ENCODE data around the gene PLA1A.
A peak's percentile ranks its signal among the peaks of the same experiment; 100 is the strongest.
"Not testable (repeated sequence)": the region's sequence is repeated elsewhere in the genome, so short reads cannot be mapped to it uniquely, and the experiment has no call there.

PLA1A gene, protein sequence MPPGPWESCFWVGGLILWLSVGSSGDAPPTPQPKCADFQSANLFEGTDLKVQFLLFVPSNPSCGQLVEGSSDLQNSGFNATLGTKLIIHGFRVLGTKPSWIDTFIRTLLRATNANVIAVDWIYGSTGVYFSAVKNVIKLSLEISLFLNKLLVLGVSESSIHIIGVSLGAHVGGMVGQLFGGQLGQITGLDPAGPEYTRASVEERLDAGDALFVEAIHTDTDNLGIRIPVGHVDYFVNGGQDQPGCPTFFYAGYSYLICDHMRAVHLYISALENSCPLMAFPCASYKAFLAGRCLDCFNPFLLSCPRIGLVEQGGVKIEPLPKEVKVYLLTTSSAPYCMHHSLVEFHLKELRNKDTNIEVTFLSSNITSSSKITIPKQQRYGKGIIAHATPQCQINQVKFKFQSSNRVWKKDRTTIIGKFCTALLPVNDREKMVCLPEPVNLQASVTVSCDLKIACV

DNA sequence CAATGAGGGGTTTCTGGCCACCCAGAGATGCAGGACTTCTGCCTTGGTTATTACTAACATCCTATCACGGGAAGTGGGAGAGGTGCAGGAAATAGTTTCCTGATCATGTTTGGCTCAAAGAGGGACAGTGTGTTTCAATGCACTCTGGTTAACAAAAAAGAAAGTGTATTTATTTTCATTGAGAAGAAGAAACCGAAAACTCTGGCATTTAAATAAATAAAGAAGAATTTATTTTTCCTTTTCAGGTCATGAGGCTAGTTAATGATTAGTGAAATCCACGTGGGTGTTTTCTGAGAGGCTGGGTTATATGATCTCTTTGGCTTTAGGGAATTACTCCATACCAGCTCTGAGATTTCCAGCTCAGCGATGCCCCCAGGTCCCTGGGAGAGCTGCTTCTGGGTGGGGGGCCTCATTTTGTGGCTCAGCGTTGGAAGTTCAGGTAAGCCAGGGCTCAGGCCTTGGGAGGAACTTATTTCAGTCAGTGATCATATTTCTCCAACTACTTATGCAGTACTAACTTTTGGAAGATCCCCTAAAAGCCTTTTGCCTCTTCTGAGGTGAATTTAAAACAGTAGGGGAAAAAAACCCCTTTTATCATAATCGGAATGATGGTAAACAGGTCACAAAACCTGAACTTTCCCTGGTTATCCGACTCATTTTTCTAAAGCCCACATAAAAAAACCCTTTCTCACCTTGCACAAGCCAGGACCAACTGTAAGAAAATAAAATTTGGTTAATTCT is at the start of gene PLA1A:
Gene PLA1A, plus strand, starts transcription at position 338 of the 741 bp plus-strand sequence. Its CDS starts 29 bp downstream, at position 367.
- no peak for DNase-seq

DNA sequence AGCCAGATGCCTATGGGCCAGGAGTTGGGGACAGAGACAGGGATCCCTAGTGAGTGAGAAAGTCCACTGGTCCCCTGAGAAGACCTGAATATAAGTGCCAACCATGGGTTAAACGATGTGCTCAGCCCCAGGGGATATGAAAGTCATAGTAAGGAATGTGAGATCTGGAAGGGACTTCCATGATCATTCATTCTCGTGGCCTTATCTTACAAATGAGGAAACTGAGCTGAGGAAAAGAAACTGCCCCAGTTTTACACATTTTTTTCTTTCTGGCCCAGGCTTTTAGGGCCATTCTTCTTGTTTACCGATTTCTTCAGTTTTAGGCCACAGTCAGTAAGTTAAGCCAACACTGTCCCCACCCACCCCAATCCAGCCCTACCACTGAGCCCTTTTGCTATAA is 49.3 kb upstream of the PLA1A start:
- DNase-seq = no peak

DNA sequence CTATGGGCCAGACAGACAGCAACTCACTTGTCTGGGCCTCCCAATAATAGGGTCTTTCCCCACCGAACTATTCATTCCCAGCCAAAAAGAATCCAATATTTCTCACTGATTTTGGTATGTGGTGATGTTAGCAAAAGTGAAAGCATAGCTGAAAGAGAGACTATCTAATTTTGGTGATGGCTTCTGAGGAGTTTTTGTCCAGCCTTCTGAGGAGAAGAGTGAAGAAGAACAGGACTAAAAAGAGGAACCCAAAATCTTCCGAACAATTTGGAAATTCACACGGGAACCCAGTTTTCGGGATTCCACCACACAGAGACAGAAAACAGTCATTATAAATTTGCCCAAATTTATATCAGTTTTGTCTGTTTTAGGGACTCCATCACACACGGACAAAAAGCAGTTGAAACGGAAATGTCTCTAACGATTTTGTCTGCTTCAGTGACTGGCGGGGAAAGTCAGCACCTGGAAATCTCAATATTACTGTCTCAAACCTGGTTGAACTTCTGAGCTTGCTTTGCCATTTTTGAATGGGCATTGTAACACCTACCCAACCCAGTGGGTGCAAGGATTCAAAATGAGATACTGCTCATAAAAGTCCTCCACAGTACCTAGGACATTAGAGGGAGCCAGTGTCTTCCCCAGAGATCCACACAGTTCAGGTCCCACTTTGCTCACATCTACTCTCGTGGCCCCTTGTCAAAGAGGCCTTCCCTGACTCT is 47.3 kb upstream of the PLA1A start:
- no peak for DNase-seq

DNA sequence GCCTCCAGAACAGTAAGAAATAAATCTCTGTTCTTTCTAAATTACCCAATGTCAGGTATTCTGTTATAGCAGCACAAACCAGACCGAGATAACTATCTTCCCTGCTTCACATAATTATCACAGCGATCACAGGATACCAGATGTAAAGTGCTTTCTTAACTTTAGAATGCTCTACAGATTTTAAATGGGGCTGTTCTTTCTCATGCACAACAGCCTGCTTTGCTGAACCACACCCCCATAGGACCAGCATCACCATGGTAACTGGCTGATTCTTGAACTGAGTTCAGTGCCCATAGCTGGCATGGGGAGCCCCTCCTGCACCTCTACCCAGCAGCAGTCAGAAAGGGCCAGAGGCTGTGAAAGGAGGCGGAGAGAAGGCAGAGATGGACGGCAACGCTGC is 46.1 kb upstream of the PLA1A start:
- no peak for DNase-seq

DNA sequence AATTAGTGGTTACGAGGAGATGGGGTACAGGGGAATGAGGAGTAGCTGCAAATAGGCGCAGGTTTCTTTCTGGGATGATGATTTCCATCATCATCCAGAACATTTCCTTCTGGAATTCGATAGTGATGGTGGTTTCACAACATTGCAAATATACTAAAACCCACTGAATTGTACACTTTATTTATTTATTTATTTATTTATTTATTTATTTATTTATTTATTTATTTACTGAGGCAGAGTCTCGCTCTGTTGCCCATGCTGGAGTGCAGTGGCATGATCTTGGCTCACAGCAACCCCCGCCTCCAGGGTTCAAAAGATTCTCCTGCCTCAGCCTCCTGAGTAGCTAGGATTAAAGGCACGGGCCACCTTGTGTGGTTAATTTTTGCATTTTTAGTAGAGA is 44.8 kb upstream of the PLA1A start:
- DNase-seq = not testable (repeated sequence)

DNA sequence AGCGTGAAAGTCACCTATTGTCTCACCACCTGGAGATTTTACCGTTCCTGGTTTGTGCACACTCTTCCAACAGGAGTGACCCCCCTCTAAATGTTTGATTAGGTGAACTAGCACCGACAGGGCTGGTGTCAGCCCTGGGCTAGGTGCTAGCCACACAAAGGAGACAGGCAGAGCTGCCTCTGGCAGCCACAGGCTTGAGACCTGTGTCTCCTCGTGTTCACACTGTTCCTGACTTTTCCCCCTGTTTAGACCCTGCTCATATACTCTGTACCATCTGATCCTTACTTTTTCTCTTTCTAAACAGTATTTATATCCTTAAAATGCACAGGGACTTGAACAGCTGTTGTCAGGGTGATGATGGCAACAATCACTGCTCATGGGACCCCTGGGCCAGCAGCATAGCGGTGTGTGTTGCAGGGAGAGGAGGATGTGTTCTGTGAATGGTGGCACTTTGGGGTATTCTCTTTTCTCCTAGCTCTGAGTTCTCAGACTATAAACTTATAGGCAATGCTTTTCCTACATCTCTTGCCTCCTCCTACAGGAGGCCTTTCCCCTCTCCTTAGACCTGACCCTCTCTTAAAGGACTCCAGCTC is 43.8 kb upstream of the PLA1A start:
- DNase-seq = no peak

DNA sequence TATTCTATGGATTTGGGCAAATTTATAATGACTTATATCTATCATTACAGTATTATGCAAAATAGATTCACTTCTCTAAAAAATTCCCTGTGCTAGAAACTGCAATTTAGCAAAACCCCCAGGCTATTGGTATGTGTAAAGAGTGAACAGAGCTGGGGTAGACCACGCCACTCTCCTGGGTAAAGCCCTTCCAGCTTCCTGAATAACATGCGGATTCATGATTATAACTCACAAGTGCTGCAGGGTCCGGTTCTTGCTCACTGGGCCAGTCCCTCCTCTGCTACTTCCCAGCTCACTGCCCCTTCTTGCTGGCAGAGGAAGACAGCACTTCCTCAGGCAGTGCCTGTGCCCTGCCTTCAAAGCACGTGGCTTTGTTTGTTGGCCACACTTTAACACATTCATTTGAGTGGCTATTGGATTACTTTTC is 42.4 kb upstream of the PLA1A start:
- no peak for DNase-seq

DNA sequence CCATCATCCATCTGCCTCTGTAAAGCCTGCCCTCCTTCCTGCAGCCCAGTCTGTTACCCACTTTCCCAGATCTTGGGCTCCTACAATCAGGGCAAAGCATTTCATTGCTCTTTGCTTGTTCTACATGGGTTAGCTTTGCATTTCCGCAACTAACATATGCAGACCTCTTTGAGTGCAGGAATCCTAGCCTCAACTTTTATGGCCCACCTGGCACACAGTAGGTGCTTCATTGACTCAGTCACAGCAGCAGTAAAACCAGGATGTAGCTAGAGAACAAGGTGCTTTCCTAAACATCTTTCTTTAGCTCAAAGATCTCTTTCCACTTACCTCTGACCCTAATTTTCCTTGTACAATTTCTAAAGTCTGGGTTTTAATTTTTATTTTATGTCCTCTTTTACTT is 41.8 kb upstream of the PLA1A start:
- DNase-seq = no peak

DNA sequence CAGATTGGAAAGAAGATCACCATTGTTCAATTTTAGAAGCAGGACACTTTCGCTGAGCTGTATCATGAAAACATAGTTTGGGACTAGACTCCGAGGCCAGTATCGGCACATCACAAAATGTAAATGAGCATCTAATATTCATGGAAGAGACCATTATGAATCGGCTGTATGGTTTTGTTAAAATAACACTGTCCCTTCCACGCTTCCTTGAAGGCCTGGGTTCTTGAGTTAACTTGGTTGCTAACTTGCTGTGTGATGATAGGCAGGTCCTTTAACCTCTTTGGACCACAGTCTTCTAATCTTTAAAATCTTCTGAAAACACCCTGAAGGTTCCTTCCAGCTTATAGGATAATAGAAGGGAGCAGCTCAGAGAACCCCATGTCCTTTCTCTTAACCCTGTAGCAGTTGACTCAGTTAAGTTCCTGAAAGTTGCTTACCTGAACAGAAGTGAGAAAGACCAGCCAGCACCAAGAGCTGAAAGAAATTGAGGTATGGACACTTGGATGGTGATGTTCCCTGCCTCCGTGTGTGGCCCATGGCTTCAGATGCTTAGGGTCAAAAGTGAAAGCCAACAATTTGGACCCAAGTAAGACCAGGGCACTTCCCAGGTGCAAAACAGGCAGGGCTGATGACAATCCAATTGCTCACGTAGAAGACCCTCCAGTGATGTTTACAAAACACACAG is 40.4 kb upstream of the PLA1A start:
- no peak for DNase-seq

DNA sequence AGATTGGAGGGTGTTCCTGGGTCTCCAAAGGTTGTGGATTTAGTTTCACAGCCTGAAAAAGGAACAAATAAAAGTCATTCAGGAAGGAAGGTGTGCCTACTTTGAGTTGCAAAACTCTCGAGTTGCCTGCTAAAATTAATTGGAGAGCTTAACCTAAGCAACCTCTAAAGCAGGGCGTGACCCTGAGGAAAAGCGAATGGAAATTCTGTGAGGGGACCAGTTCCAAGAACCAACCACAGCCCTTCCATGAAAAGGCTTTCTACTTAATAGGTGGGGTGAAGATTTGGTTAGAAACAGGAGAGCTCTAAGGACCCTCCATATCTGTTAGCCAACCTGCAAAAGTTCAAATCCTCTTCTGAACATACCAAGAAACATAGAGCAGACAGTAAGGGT is 39.8 kb upstream of the PLA1A start:
- DNase-seq = no peak

DNA sequence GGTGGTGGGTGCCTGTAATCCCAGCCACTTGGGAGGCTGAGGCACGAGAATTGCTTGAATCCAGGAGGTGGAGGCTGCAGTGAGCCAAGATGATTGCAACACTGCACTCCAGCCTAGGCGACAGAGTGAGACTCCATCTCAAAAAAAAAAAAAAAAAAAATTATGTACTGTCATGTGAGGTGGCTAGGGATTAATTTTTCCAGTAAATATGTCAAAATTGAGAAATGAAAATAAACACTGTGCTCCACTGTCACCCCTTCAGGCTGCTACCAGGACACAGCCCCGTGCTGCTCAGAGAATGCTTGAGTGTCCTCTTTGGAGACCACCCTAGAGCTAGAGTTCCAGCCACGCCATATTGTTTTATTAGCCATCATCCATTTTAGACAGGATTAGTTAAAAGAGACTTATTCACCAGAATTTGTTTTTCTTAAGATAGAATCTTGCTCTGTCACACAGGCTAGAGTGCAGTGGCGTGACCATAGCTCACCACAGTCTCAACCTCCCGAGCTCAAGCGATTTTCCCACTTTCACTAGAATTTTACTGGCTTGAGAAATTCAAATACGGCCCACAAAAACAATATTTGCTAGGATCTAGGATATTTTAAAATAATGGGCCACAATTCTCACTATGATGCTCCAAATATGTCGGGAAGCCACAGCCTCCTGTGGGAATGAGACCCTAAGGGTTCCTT is 38.9 kb upstream of the PLA1A start:
- DNase-seq = no peak

DNA sequence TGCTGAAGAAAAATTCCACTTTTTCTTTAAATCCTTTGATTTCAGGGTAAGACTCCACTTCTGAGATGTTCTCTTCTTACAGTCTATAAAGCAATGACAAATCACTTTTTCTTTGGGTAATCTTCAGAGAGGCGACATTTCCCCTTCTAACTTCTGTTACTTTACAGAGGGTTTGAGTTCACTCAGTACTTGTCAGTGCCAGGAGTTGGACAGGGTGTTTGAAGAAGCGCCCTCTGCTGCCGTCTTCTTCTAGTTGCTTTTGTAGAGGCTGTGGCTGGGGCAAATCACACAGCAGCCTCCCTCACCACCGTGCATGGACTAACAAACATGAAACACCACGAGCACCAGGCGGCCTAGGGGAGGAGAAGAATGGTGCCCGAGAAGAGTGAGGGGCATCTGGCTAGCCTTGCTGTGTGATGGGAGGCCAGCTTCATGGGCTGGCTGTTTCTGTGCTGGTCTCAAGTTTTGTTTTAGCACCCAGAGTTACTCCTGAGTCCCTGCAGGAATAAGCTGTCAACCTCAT is 38.2 kb upstream of the PLA1A start, which contains the start of gene CD80:
Gene CD80, minus strand, starts transcription at position 174 of the 523 bp plus-strand sequence. CDS start 1,886 bp downstream, outside the sequence.
- peak; percentile 57 for DNase-seq

DNA sequence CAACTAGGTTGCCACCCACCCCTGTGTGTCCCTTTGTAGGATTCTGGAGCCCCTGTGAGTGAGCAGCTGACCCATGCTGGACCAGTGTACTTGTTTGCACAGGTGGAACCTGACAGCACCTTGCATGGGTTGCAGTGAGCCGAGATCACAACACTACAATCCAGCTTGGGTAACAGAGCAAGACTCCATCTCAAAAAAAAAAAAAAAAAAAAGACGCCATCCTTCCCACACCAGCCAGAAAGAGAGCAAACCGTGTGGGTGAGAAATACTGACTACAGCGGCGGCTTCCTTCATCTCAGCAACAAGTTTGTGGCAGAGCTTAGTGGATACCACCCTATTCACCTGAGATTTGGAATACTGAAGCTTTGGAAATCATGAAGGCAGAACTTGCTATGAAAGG is 37.5 kb upstream of the PLA1A start:
- DNase-seq = no peak

DNA sequence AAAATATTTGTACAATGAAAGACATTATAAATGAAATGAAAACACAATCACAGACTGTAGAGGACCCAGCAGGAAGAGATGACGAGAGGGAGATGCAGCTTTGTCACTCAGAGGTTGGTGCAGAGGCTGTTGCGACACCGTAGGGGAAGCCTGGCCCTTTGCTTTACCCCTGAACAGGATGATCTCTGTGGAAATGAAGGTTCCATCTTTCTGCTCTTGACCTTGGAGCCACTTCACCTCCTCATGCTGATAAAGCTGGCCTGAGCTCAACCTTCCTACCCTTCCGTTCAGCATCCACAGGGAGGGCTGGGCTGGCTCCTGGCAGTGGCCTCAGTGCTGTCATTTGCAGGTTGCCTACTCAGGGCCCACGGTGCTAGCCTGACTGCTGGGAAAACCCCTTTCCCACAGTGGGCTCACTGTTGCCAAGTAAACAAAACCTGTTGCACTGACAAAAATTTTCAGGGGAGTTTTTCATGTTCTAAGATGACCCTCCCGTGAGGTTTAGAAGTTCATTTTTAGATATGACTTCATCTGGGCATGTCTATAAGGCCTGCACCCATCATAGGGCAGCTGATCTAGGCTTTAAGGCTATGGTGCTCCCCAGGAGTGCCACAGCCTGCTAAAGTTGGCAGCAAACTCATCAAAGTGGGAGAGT is 35.3 kb upstream of the PLA1A start:
- no peak for DNase-seq

DNA sequence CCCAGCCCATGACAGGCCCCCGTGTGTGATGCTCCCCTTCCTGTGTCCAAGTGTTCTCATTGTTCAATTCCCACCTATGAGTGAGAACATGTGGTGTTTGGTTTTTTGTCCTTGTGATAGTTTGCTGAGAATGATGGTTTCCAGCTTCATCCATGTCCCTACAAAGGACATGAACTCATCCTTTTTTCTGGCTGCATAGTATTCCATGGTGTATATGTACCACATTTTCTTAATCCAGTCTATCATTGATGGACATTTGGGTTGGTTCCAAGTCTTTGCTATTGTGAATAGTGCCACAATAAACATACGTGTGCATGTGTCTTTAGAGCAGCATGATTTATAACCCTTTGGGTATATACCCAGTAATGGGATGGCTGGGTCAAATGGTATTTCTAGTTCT is 34.4 kb upstream of the PLA1A start:
- not testable (repeated sequence) for DNase-seq

DNA sequence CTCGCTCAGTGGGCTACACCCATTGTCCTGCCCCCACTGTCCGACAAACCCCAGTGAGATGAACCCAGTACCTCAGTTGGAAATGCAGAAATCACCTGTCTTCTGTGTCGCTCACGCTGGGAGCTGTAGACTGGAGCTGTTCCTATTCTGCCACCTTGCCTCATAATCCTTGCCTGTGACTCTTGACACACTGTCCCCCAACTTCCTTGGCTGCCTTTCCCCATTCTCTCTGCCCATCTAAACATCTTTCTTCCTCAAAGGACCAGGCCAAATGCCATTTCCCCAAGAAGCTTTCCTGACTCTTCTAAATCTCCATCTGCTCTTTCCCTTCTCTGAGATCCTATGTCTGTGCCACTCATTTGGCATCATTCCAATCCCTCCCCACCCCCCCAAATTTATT is 28.5 kb upstream of the PLA1A start:
- DNase-seq = no peak

DNA sequence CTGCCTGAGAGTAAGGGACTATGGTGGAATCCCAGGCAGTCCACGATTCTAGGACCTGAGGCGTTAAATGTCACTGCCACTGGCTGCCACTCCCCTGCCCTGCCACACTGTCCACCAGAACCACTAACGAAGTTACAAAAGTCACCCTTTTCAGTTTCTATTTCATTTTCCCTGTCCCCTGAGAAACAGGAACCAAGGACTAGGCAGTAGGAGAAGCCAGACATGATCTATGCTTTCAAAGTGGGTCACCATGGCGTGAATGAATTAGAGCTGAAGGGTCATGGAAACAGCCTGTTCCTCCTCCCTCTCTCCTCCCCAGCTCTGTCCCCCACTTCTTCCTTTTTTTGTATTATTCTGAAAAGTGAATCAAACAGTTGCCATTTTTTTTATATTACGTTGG is 27.5 kb upstream of the PLA1A start:
- no peak for DNase-seq

DNA sequence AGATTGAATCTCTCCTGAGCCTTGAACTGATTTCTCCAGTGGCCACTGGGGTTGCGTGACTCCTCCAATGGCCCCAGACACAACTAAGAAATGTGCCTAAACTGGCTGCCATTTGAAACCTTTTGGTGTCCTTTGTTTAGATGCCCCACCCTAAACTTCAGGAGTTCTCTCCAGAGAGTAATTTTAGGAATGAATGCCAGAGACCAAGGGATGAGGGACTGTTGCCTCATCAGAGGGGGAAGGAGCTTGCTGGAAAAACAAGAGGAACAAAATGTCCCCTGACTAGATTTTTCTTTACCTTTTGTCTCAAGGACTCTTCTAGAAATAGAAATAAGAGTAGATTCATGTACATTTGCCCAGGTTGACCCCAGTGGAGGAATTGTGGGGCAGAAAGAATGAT is 26.5 kb upstream of the PLA1A start:
- no peak for DNase-seq

DNA sequence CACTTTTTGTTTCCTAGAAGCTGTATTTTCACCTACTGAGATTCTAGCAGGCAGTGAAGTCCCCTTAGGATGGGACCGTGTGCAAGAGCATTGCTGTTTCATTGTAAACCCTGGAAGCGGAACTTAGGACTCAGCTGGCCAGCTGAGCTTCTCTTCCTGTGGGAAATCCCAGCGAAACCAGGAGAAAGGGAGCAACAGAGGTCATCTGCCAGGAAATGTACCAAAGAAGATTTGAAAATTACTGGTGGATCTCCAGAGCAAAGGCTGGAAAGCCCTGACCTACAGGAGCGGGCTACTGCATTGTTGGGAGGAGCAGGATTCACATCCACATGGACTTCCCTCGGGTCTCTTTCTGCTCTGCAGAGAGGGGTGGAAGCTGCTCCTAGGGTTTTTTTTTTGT is 26.0 kb upstream of the PLA1A start:
- no peak for DNase-seq

DNA sequence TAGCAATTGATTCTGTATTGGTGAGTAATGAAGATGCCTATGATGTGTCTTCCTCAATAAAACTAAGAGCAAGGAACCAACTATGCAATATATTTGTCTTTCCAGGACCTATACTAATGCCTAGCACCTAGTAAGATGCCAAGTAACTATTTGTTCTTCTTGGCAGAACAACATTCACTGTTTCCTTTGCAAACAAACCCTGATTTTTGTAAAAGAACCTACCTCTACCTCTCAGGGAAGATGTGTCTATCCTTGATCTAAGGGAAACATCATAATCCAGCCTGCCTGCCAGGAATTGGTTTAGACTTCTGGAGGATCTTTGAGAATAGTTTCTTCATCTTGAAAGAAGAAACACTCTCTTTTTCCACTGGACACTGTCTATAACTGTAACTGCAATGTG is 22.2 kb upstream of the PLA1A start:
- DNase-seq = no peak

All from SIG-M5 (cell line).